HepG2 (cell line): ENCODE data around the gene CCND1. TPM values are rescaled to one million over a fixed set of nuclear protein-coding genes. Genes with fewer than 3 reads are reported as not detected.

Experiments
- FOXO1 ChIP-seq: sonication (generic); formaldehyde crosslinking; IDR thresholded peaks from 2 replicates; pipeline ENCODE4 v1.4.0; 2020; ENCODE audit warnings: missing genetic modification reagents
- NR3C1 ChIP-seq: sonication (generic); formaldehyde crosslinking; IDR thresholded peaks from 2 replicates; pipeline ENCODE4 v1.4.0; 2020; ENCODE audit warnings: missing genetic modification reagents
- PITX1 ChIP-seq: sonication (generic); formaldehyde crosslinking; IDR thresholded peaks from 2 replicates; pipeline ENCODE4 v1.5.1; 2020; ENCODE audit warnings: mild to moderate bottlenecking, missing genetic modification reagents
- ZNF337 ChIP-seq: sonication (generic); formaldehyde crosslinking; IDR thresholded peaks from 2 replicates; pipeline ENCODE4 v1.5.1; 2020; ENCODE audit warnings: missing genetic modification reagents, low read depth, mild to moderate bottlenecking, borderline replicate concordance
- ZNF570 ChIP-seq: sonication (generic); formaldehyde crosslinking; IDR thresholded peaks from 2 replicates; pipeline ENCODE4 v1.4.0; 2020; ENCODE audit warnings: mild to moderate bottlenecking, missing genetic modification reagents, borderline replicate concordance
- polyA plus RNA-seq, 8 experiments: library from polyadenylated mRNA; depleted of rRNA in 3 of 8; stranded (reverse) in 7 of 8; unstranded in 1 of 8; fragments of >200 nt; fragmentation: Illumina TruSeq in 4 of 8; extraction: Trizol in 4 of 8; gene quantifications; 2 replicates each; pipeline versions ENCODE4 v1.2.1 to v1.2.3, GENCODE V29; 2011 to 2016; ENCODE audit warnings: low read depth in 4 of 8, missing spikeins in 1 of 8, mixed read lengths in 1 of 8; ENCODE audit not compliant: insufficient read depth in 1 of 8
- total RNA-seq, 5 experiments: library from RNA; depleted of rRNA; stranded (reverse); fragments of >200 nt; fragmentation: Illumina TruSeq; extraction: Trizol; gene quantifications; 2 replicates each; pipeline ENCODE4 v1.2.3, GENCODE V29; 2016; ENCODE audit warnings: low read depth in 1 of 5
- TF ChIP-seq, protein P1 (sequence below), 2 experiments: IDR thresholded peaks; 2 replicates each; pipeline ENCODE4 v1.6.1; 2011 to 2012; ENCODE audit warnings: low read length in 2 of 2, borderline replicate concordance in 1 of 2, low read depth in 1 of 2, mild to moderate bottlenecking in 1 of 2, moderate library complexity in 1 of 2
- TF ChIP-seq, protein P2 (sequence below): sonication (generic); formaldehyde crosslinking; IDR thresholded peaks from 2 replicates; pipeline ENCODE4 v1.4.0; 2020; ENCODE audit warnings: missing genetic modification reagents, mild to moderate bottlenecking, borderline replicate concordance
- TF ChIP-seq, protein P3 (sequence below): sonication (generic); formaldehyde crosslinking; IDR thresholded peaks from 2 replicates; pipeline ENCODE4 v1.4.0; 2020; ENCODE audit warnings: missing genetic modification reagents, borderline replicate concordance
- TF ChIP-seq, protein P4 (sequence below): sonication (generic); formaldehyde crosslinking; IDR thresholded peaks from 2 replicates; pipeline ENCODE4 v1.8.0; 2022; ENCODE audit warnings: missing genetic modification reagents, mild to moderate bottlenecking, borderline replicate concordance
- TF ChIP-seq, protein P5 (sequence below): sonication (generic); formaldehyde crosslinking; IDR thresholded peaks from 2 replicates; pipeline ENCODE4 v1.5.0; 2020; ENCODE audit warnings: mild to moderate bottlenecking, missing genetic modification reagents, moderate library complexity
- TF ChIP-seq, protein P6 (sequence below): sonication (generic); formaldehyde crosslinking; IDR thresholded peaks from 2 replicates; pipeline ENCODE4 v1.8.1; 2023; ENCODE audit warnings: missing genetic modification reagents, inconsistent platforms, borderline replicate concordance
- TF ChIP-seq, protein P7 (sequence below): IDR thresholded peaks from 2 replicates; pipeline ENCODE4 v1.4.0; 2020; ENCODE audit warnings: mild to moderate bottlenecking, missing genetic modification reagents

CCND1 gene
- total and polyA plus RNA-seq, 2 of the 13 experiments (the other 11 are each of a cell fraction or from before 2014, with no cell fraction given), result 107 to 136 TPM

DNA sequence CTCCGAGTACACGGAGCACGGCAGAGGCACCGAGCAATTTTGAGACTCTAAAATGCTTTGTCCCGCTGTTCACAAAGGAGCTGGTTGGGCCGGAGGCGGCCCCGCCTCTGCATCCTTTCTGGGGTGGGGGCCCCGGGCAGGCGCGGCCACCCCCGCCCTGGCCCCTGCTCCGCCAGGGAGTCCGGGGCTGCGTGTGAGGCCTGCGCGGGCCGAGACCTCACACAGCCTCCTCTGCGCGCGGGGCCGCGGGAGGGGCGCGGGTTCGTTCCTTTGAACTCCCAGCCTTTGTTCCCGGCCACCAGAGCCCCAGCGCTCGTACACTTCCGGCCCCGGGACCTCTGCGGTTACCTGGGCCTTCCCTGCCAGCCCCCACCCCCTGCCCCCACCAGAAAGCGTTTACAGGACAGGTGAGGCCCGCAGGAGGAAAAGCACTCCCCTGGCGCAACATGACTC, 61.3 kb downstream of the CCND1 start (continued):
- TF ChIP-seq, protein P1, sequence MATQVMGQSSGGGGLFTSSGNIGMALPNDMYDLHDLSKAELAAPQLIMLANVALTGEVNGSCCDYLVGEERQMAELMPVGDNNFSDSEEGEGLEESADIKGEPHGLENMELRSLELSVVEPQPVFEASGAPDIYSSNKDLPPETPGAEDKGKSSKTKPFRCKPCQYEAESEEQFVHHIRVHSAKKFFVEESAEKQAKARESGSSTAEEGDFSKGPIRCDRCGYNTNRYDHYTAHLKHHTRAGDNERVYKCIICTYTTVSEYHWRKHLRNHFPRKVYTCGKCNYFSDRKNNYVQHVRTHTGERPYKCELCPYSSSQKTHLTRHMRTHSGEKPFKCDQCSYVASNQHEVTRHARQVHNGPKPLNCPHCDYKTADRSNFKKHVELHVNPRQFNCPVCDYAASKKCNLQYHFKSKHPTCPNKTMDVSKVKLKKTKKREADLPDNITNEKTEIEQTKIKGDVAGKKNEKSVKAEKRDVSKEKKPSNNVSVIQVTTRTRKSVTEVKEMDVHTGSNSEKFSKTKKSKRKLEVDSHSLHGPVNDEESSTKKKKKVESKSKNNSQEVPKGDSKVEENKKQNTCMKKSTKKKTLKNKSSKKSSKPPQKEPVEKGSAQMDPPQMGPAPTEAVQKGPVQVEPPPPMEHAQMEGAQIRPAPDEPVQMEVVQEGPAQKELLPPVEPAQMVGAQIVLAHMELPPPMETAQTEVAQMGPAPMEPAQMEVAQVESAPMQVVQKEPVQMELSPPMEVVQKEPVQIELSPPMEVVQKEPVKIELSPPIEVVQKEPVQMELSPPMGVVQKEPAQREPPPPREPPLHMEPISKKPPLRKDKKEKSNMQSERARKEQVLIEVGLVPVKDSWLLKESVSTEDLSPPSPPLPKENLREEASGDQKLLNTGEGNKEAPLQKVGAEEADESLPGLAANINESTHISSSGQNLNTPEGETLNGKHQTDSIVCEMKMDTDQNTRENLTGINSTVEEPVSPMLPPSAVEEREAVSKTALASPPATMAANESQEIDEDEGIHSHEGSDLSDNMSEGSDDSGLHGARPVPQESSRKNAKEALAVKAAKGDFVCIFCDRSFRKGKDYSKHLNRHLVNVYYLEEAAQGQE (IDR thresholded peaks at IDR 0.05; ENCODE audit: borderline replicate concordance in 1 of 2, low read depth in 1 of 2, low read length in 2 of 2), result no peak
- TF ChIP-seq, protein P2, sequence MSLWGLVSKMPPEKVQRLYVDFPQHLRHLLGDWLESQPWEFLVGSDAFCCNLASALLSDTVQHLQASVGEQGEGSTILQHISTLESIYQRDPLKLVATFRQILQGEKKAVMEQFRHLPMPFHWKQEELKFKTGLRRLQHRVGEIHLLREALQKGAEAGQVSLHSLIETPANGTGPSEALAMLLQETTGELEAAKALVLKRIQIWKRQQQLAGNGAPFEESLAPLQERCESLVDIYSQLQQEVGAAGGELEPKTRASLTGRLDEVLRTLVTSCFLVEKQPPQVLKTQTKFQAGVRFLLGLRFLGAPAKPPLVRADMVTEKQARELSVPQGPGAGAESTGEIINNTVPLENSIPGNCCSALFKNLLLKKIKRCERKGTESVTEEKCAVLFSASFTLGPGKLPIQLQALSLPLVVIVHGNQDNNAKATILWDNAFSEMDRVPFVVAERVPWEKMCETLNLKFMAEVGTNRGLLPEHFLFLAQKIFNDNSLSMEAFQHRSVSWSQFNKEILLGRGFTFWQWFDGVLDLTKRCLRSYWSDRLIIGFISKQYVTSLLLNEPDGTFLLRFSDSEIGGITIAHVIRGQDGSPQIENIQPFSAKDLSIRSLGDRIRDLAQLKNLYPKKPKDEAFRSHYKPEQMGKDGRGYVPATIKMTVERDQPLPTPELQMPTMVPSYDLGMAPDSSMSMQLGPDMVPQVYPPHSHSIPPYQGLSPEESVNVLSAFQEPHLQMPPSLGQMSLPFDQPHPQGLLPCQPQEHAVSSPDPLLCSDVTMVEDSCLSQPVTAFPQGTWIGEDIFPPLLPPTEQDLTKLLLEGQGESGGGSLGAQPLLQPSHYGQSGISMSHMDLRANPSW (CRISPR knock-in tag), result no peak
- TF ChIP-seq FOXO1 (CRISPR knock-in tag) (peak; percentile 68), ZNF570 (CRISPR knock-in tag) (no peak), PITX1 (CRISPR knock-in tag) (peak; percentile 58), NR3C1 (CRISPR knock-in tag) (no peak), ZNF337 (no peak)
- TF ChIP-seq, protein P3, sequence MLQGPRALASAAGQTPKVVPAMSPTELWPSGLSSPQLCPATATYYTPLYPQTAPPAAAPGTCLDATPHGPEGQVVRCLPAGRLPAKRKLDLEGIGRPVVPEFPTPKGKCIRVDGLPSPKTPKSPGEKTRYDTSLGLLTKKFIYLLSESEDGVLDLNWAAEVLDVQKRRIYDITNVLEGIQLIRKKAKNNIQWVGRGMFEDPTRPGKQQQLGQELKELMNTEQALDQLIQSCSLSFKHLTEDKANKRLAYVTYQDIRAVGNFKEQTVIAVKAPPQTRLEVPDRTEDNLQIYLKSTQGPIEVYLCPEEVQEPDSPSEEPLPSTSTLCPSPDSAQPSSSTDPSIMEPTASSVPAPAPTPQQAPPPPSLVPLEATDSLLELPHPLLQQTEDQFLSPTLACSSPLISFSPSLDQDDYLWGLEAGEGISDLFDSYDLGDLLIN (CRISPR knock-in tag), result no peak
- TF ChIP-seq, protein P4, sequence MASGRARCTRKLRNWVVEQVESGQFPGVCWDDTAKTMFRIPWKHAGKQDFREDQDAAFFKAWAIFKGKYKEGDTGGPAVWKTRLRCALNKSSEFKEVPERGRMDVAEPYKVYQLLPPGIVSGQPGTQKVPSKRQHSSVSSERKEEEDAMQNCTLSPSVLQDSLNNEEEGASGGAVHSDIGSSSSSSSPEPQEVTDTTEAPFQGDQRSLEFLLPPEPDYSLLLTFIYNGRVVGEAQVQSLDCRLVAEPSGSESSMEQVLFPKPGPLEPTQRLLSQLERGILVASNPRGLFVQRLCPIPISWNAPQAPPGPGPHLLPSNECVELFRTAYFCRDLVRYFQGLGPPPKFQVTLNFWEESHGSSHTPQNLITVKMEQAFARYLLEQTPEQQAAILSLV, result no peak
- TF ChIP-seq, protein P5, sequence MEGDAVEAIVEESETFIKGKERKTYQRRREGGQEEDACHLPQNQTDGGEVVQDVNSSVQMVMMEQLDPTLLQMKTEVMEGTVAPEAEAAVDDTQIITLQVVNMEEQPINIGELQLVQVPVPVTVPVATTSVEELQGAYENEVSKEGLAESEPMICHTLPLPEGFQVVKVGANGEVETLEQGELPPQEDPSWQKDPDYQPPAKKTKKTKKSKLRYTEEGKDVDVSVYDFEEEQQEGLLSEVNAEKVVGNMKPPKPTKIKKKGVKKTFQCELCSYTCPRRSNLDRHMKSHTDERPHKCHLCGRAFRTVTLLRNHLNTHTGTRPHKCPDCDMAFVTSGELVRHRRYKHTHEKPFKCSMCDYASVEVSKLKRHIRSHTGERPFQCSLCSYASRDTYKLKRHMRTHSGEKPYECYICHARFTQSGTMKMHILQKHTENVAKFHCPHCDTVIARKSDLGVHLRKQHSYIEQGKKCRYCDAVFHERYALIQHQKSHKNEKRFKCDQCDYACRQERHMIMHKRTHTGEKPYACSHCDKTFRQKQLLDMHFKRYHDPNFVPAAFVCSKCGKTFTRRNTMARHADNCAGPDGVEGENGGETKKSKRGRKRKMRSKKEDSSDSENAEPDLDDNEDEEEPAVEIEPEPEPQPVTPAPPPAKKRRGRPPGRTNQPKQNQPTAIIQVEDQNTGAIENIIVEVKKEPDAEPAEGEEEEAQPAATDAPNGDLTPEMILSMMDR, result no peak
- TF ChIP-seq, protein P6, sequence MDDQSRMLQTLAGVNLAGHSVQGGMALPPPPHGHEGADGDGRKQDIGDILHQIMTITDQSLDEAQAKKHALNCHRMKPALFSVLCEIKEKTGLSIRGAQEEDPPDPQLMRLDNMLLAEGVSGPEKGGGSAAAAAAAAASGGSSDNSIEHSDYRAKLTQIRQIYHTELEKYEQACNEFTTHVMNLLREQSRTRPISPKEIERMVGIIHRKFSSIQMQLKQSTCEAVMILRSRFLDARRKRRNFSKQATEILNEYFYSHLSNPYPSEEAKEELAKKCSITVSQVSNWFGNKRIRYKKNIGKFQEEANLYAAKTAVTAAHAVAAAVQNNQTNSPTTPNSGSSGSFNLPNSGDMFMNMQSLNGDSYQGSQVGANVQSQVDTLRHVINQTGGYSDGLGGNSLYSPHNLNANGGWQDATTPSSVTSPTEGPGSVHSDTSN (CRISPR knock-in tag), result no peak
- TF ChIP-seq, protein P7, sequence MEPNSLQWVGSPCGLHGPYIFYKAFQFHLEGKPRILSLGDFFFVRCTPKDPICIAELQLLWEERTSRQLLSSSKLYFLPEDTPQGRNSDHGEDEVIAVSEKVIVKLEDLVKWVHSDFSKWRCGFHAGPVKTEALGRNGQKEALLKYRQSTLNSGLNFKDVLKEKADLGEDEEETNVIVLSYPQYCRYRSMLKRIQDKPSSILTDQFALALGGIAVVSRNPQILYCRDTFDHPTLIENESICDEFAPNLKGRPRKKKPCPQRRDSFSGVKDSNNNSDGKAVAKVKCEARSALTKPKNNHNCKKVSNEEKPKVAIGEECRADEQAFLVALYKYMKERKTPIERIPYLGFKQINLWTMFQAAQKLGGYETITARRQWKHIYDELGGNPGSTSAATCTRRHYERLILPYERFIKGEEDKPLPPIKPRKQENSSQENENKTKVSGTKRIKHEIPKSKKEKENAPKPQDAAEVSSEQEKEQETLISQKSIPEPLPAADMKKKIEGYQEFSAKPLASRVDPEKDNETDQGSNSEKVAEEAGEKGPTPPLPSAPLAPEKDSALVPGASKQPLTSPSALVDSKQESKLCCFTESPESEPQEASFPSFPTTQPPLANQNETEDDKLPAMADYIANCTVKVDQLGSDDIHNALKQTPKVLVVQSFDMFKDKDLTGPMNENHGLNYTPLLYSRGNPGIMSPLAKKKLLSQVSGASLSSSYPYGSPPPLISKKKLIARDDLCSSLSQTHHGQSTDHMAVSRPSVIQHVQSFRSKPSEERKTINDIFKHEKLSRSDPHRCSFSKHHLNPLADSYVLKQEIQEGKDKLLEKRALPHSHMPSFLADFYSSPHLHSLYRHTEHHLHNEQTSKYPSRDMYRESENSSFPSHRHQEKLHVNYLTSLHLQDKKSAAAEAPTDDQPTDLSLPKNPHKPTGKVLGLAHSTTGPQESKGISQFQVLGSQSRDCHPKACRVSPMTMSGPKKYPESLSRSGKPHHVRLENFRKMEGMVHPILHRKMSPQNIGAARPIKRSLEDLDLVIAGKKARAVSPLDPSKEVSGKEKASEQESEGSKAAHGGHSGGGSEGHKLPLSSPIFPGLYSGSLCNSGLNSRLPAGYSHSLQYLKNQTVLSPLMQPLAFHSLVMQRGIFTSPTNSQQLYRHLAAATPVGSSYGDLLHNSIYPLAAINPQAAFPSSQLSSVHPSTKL (CRISPR knock-in tag), result peak; percentile 80
